ENCODE data around the gene HNRNPU. TPM values are rescaled to one million over a fixed set of nuclear protein-coding genes. Genes with fewer than 3 reads are reported as not detected.

The HNRNPU gene
- total and polyA plus RNA-seq, 2 of the 13 experiments (the other 11 are each of a cell fraction or from before 2014, with no cell fraction given), result 101 to 508 TPM

- TF ChIP-seq THAP8 (CRISPR knock-in tag; IDR thresholded peaks at IDR 0.05; ENCODE audit: borderline replicate concordance) (no peak), ETV5 (CRISPR knock-in tag; IDR thresholded peaks at IDR 0.05; ENCODE audit: borderline replicate concordance) (no peak), ZXDC (CRISPR knock-in tag; IDR thresholded peaks at IDR 0.05) (no peak), E2F1 (CRISPR knock-in tag; IDR thresholded peaks at IDR 0.05) (no peak), TFAP4 (IDR thresholded peaks at IDR 0.05; ENCODE audit: borderline replicate concordance, low read depth) (peak; percentile 51; the same call in 1 of the 2 replicates), POLR2AphosphoS2 (IDR thresholded peaks at IDR 0.05; ENCODE audit: low read depth, low read length) (no peak), NONO (IDR thresholded peaks at IDR 0.05) (no peak), NONO (CRISPR knock-in tag; conservative IDR thresholded peaks at IDR 0.05) (0 out of 2 replicates have a peak, but pooled peaks have one; percentile 50), ZNF572 (CRISPR knock-in tag; IDR thresholded peaks at IDR 0.05) (no peak), GATA4 (IDR thresholded peaks at IDR 0.05; ENCODE audit: borderline replicate concordance, low read depth) (no peak), ZFP41 (CRISPR knock-in tag; IDR thresholded peaks at IDR 0.05; ENCODE audit: borderline replicate concordance) (no peak), KLF12 (CRISPR knock-in tag; IDR thresholded peaks at IDR 0.05; ENCODE audit: borderline replicate concordance) (no peak), ZNF331 (CRISPR knock-in tag; IDR thresholded peaks at IDR 0.05) (0 out of 2 replicates have a peak, but pooled peaks have one; percentile 24), ZNF562 (CRISPR knock-in tag; IDR thresholded peaks at IDR 0.05; ENCODE audit: borderline replicate concordance) (no peak)
- TF ChIP-seq, protein P1, sequence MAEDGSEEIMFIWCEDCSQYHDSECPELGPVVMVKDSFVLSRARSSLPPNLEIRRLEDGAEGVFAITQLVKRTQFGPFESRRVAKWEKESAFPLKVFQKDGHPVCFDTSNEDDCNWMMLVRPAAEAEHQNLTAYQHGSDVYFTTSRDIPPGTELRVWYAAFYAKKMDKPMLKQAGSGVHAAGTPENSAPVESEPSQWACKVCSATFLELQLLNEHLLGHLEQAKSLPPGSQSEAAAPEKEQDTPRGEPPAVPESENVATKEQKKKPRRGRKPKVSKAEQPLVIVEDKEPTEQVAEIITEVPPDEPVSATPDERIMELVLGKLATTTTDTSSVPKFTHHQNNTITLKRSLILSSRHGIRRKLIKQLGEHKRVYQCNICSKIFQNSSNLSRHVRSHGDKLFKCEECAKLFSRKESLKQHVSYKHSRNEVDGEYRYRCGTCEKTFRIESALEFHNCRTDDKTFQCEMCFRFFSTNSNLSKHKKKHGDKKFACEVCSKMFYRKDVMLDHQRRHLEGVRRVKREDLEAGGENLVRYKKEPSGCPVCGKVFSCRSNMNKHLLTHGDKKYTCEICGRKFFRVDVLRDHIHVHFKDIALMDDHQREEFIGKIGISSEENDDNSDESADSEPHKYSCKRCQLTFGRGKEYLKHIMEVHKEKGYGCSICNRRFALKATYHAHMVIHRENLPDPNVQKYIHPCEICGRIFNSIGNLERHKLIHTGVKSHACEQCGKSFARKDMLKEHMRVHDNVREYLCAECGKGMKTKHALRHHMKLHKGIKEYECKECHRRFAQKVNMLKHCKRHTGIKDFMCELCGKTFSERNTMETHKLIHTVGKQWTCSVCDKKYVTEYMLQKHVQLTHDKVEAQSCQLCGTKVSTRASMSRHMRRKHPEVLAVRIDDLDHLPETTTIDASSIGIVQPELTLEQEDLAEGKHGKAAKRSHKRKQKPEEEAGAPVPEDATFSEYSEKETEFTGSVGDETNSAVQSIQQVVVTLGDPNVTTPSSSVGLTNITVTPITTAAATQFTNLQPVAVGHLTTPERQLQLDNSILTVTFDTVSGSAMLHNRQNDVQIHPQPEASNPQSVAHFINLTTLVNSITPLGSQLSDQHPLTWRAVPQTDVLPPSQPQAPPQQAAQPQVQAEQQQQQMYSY (CRISPR knock-in tag; IDR thresholded peaks at IDR 0.05), result no peak
- TF ChIP-seq, protein P2, sequence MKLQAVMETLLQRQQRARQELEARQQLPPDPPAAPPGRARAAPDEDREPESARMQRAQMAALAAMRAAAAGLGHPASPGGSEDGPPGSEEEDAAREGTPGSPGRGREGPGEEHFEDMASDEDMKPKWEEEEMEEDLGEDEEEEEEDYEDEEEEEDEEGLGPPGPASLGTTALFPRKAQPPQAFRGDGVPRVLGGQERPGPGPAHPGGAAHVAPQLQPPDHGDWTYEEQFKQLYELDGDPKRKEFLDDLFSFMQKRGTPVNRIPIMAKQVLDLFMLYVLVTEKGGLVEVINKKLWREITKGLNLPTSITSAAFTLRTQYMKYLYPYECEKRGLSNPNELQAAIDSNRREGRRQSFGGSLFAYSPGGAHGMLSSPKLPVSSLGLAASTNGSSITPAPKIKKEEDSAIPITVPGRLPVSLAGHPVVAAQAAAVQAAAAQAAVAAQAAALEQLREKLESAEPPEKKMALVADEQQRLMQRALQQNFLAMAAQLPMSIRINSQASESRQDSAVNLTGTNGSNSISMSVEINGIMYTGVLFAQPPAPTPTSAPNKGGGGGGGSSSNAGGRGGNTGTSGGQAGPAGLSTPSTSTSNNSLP (IDR thresholded peaks at IDR 0.05; ENCODE audit: low read depth, low read length), result peak; percentile 46; the same call in 1 of the 2 replicates
These were observed 46.9 kb downstream of the HNRNPU start (continued) for GRCh38 chr1:244817415-244817894.

Data from HepG2 (cell line).